Measurements from ENCODE around the gene PANX2. TPM values are rescaled to one million over a fixed set of nuclear protein-coding genes. Genes with fewer than 3 reads are reported as not detected.

Gene PANX2
- total RNA-seq, 1 donor from 2014 or later = not detected

- Histone ChIP-seq H3K36me3 (ENCODE audit: control insufficient read depth in 3 of 3, insufficient read depth in 3 of 3, low read length in 3 of 3) (peaks cover 59 to 62% (median 59%) of the 10 kb centered on the region in 3 donors), H3K9me3 (ENCODE audit: control insufficient read depth in 3 of 3, low read length in 3 of 3) (no peaks in the 10 kb centered on the region), H3K4me1 (ENCODE audit: control insufficient read depth in 3 of 3, insufficient read depth in 3 of 3, low read length in 3 of 3) (no peaks in the 10 kb centered on the region), H3K27ac (ENCODE audit: low read depth, low read length) (no peak overlapping the region), H3K4me3 (ENCODE audit: low read length in 3 of 3) (no peak overlapping the region), H3K27me3 (ENCODE audit: control insufficient read depth in 3 of 3, insufficient read depth in 3 of 3, low read length in 3 of 3) (no peaks in the 10 kb centered on the region), H3K9ac (ENCODE audit: low read depth in 1 of 3, low read length in 3 of 3) (no peak overlapping the region)
These were observed 56.3 kb downstream of the PANX2 start for GRCh38 chr22:50226875-50227165.

- Histone ChIP-seq H3K9me3 (ENCODE audit: control insufficient read depth in 3 of 3, low read length in 3 of 3) (no peaks in the 10 kb centered on the region), H3K9ac (ENCODE audit: low read depth in 1 of 3, low read length in 3 of 3) (no peak overlapping the region), H3K4me1 (ENCODE audit: control insufficient read depth in 3 of 3, insufficient read depth in 3 of 3, low read length in 3 of 3) (no peaks in the 10 kb centered on the region), H3K36me3 (ENCODE audit: control insufficient read depth in 3 of 3, insufficient read depth in 3 of 3, low read length in 3 of 3) (peaks cover 50 to 60% (median 51%) of the 10 kb centered on the region in 3 donors), H3K4me3 (ENCODE audit: low read length in 3 of 3) (no peak overlapping the region), H3K27ac (ENCODE audit: low read depth, low read length) (no peak overlapping the region), H3K27me3 (ENCODE audit: control insufficient read depth in 3 of 3, insufficient read depth in 3 of 3, low read length in 3 of 3) (no peaks in the 10 kb centered on the region)
These were observed 57.2 kb downstream of the PANX2 start for GRCh38 chr22:50227579-50228215.

GRCh38 chr22:50228366-50228765 is 57.8 kb downstream of the PANX2 start:
- H3K27me3 ChIP-seq (ENCODE audit: control insufficient read depth in 3 of 3, insufficient read depth in 3 of 3, low read length in 3 of 3) = no peaks in the 10 kb centered on the region
- H3K9me3 ChIP-seq (ENCODE audit: control insufficient read depth in 3 of 3, low read length in 3 of 3) = no peaks in the 10 kb centered on the region
- H3K27ac ChIP-seq (ENCODE audit: low read depth, low read length) = no peak overlapping the region
- H3K36me3 ChIP-seq (ENCODE audit: control insufficient read depth in 3 of 3, insufficient read depth in 3 of 3, low read length in 3 of 3) = peaks cover 46 to 57% (median 50%) of the 10 kb centered on the region in 3 donors
- H3K4me3 ChIP-seq (ENCODE audit: low read length in 3 of 3) = no peak overlapping the region
- no peaks in the 10 kb centered on the region for H3K4me1 ChIP-seq (ENCODE audit: control insufficient read depth in 3 of 3, insufficient read depth in 3 of 3, low read length in 3 of 3)
- H3K9ac ChIP-seq (ENCODE audit: low read depth in 1 of 3, low read length in 3 of 3) = no peak overlapping the region

- no peak overlapping the region for H3K4me3 ChIP-seq (ENCODE audit: low read length in 3 of 3)
- no peak overlapping the region for H3K27ac ChIP-seq (ENCODE audit: low read depth, low read length)
- peaks cover 38 to 55% (median 43%) of the 10 kb centered on the region in 3 donors for H3K36me3 ChIP-seq (ENCODE audit: control insufficient read depth in 3 of 3, insufficient read depth in 3 of 3, low read length in 3 of 3)
- no peak overlapping the region for H3K9ac ChIP-seq (ENCODE audit: low read depth in 1 of 3, low read length in 3 of 3)
- H3K9me3 ChIP-seq (ENCODE audit: control insufficient read depth in 3 of 3, low read length in 3 of 3) = no peaks in the 10 kb centered on the region
- no peaks in the 10 kb centered on the region for H3K4me1 ChIP-seq (ENCODE audit: control insufficient read depth in 3 of 3, insufficient read depth in 3 of 3, low read length in 3 of 3)
- no peaks in the 10 kb centered on the region for H3K27me3 ChIP-seq (ENCODE audit: control insufficient read depth in 3 of 3, insufficient read depth in 3 of 3, low read length in 3 of 3)
These were observed 58.8 kb downstream of the PANX2 start for GRCh38 chr22:50229370-50229769.

Other genes starting within 250 kb of the PANX2 start
- 14.6 TPM for gene PIM3, start 210.0 kb upstream of the PANX2 start, total RNA-seq
- gene IL17REL, start 158.0 kb upstream of the PANX2 start, total RNA-seq = not detected
- not detected for gene TTLL8, start 112.4 kb upstream of the PANX2 start, total RNA-seq
- gene MLC1, start 85.3 kb upstream of the PANX2 start, total RNA-seq = 0.52 TPM
- 2.1 TPM for gene MOV10L1, start 80.7 kb upstream of the PANX2 start, total RNA-seq
- gene TRABD, start 15.2 kb downstream of the PANX2 start, total RNA-seq = 4.7 TPM
- 4.7 TPM for gene SELENOO, start 30.3 kb downstream of the PANX2 start, total RNA-seq
- gene TUBGCP6, start 74.3 kb downstream of the PANX2 start, total RNA-seq = 17.2 TPM
- 8.9 TPM for gene HDAC10, start 80.5 kb downstream of the PANX2 start, total RNA-seq
- gene MAPK12, start 91.0 kb downstream of the PANX2 start, total RNA-seq = 18.8 TPM
- 3.1 TPM for gene MAPK11, start 99.6 kb downstream of the PANX2 start, total RNA-seq
- gene PLXNB2, start 136.9 kb downstream of the PANX2 start, total RNA-seq = 48.5 TPM
- gene DENND6B, start 156.3 kb downstream of the PANX2 start, total RNA-seq = 1.0 TPM
- gene PPP6R2, start 172.6 kb downstream of the PANX2 start, total RNA-seq = 28.2 TPM

Measured in skeletal muscle tissue (tissue), 4 donors.